Sigmoid colon (tissue), 4 donors: ENCODE data around the gene OR10C1.

ENCODE experiments used
- CTCF ChIP-seq, 4 experiments: fragments of 450-650 bp in 3 of 4; fragments of 200-600 bp in 1 of 4; IDR thresholded peaks; one replicate each; pipeline ENCODE4 v1.5.1; 2016 to 2019; ENCODE audit warnings: antibody characterized with exemption in 4 of 4, mild to moderate bottlenecking in 3 of 4, moderate library complexity in 2 of 4
- EP300 ChIP-seq, 4 donors: sonication (generic); formaldehyde crosslinking; IDR thresholded peaks; one replicate each; pipeline ENCODE4 v1.6.1; 2017; ENCODE audit warnings: antibody characterized with exemption in 4 of 4
- POLR2A ChIP-seq, 2 donors: fragments of 450-650 bp; IDR thresholded peaks; one replicate each; pipeline ENCODE4 v1.6.1; 2016; ENCODE audit warnings: antibody characterized with exemption in 2 of 2, mild to moderate bottlenecking in 2 of 2, moderate library complexity in 2 of 2
- POLR2AphosphoS5 ChIP-seq, 4 donors: sonication (generic); formaldehyde crosslinking; IDR thresholded peaks; one replicate each; pipeline ENCODE4 v1.6.1; 2017; ENCODE audit warnings: antibody characterized with exemption in 4 of 4

GRCh38 chr6:29414588-29414987, 24.5 kb upstream of the OR10C1 start, which contains the start of gene OR12D1:
- TF ChIP-seq POLR2A (IDR thresholded peaks at IDR 0.05) (no peak), CTCF (IDR thresholded peaks at IDR 0.05) (no peak), EP300 (IDR thresholded peaks at IDR 0.05) (no peak), POLR2AphosphoS5 (IDR thresholded peaks at IDR 0.05) (no peak)
